LNCaP clone FGC (cell line): Measurements from ENCODE around the gene SORCS3.

Experiments
- DNase-seq: peaks from one replicate; pipeline ENCODE4 v3.0.0-alpha.2; 2011; ENCODE audit warnings: low read depth
- H3K4me3 ChIP-seq: 2 replicates; pipeline ENCODE4 v1.5.1; 2011; ENCODE audit warnings: mild to moderate bottlenecking, low read depth, low read length, control low read depth
- TF ChIP-seq, protein P1 (sequence below): IDR thresholded peaks from 2 replicates; pipeline ENCODE4 v1.5.1; 2012; ENCODE audit warnings: mild to moderate bottlenecking; ENCODE audit not compliant: control insufficient read depth, insufficient read depth; ENCODE audit errors: extremely low read depth

SORCS3 gene

GRCh38 chr10:104850023-104850422 lies 208.9 kb downstream of the SORCS3 start:
- DNase-seq: no peak
- TF ChIP-seq, protein P1, sequence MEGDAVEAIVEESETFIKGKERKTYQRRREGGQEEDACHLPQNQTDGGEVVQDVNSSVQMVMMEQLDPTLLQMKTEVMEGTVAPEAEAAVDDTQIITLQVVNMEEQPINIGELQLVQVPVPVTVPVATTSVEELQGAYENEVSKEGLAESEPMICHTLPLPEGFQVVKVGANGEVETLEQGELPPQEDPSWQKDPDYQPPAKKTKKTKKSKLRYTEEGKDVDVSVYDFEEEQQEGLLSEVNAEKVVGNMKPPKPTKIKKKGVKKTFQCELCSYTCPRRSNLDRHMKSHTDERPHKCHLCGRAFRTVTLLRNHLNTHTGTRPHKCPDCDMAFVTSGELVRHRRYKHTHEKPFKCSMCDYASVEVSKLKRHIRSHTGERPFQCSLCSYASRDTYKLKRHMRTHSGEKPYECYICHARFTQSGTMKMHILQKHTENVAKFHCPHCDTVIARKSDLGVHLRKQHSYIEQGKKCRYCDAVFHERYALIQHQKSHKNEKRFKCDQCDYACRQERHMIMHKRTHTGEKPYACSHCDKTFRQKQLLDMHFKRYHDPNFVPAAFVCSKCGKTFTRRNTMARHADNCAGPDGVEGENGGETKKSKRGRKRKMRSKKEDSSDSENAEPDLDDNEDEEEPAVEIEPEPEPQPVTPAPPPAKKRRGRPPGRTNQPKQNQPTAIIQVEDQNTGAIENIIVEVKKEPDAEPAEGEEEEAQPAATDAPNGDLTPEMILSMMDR: no peak
- H3K4me3 ChIP-seq: no peak overlapping the region

GRCh38 chr10:104867966-104868598 lies 227.0 kb downstream of the SORCS3 start:
- no peak overlapping the region for H3K4me3 ChIP-seq
- TF ChIP-seq, protein P1: no peak
- no peak for DNase-seq

DNA sequence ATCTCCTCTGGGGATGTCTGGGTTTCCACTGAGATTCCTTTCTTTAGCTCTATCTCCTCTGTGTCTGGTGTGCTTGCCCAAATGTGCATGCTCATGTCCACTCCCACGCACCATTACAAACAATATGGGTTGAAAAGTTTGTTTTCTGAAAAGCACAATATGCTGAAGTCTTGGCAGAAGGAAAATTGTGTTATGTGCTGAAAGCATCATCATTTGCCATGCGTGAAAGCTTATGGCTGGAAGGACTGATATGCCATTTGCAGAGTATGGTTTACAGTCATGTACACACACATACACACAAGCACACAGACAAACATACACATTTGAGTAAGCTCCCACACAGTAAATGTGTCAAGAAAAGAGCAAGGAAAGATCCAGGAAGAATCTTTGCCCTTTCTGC lies 231.6 kb downstream of the SORCS3 start:
- no peak for DNase-seq
- TF ChIP-seq, protein P1: no peak
- H3K4me3 ChIP-seq: no peak overlapping the region

- TF ChIP-seq, protein P1: no peak
- no peak overlapping the region for H3K4me3 ChIP-seq
- no peak for DNase-seq
Measured at GRCh38 chr10:104873161-104873560, 232.1 kb downstream of the SORCS3 start.

- no peak for DNase-seq
- no peak overlapping the region for H3K4me3 ChIP-seq
- TF ChIP-seq, protein P1: no peak
Measured at GRCh38 chr10:104875561-104875960, 234.5 kb downstream of the SORCS3 start.

DNA sequence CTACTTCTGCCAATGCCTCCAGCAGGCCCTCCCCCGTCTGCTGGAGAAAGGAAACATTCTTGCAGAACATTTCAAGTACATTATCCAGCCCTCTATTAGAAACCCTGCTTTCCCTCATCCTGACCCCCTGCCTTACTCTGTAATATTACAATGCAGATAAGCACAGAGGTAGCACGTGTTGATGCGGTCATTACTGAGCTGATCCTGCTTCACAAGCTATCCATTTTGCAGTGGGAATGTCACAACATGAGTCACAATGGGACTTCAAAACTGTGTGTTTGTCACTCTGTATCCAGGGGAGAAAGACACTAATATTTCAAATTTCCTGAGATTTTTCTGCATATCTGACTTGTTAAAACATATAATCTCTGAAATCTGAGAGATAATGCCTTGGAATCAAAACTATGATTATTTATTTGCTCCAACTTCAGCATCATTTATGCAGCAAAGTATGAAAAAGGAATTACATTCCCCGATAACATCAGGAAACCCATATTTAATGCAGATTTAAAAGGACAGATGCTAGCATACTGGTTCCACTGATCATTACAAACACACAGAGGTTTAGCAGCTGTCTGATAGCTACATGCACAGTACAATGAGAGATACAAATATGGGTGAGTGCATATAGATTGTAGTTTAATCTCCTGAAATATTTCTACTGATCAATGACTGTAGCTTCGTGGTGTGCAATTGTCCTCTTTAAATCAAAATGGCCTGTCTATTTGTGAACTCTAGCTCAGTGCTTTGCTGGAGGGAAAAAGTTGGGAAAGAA lies 239.7 kb downstream of the SORCS3 start:
- no peak for DNase-seq
- TF ChIP-seq, protein P1: no peak

More for the DNA sequence above, 239.7 kb downstream of the SORCS3 start:
- H3K4me3 ChIP-seq: no peak overlapping the region
